Heart left ventricle (tissue), 16 donors: Measurements from ENCODE around the gene GAREM1. TPM values are rescaled to one million over a fixed set of nuclear protein-coding genes. Genes with fewer than 3 reads are reported as not detected.

Source experiments
- ATAC-seq, 4 donors: fragments of 200-7000 bp; cut with Tn5 transposase; one replicate each; pipeline ENCODE4 v1.9.1; 2020 to 2022; ENCODE audit warnings: moderate library complexity in 4 of 4, mild to moderate bottlenecking in 3 of 4, moderate number of reproducible peaks in 1 of 4
- DNase-seq, 5 donors: peaks; one replicate each; pipeline ENCODE4 v3.0.0-alpha.2; 2020
- H3K27ac ChIP-seq, 12 donors: fragments of 200-600 bp; sonication (generic) in 4 of 12; one replicate each; pipeline versions ENCODE4 v1.5.0 to v1.8.0; 2016 to 2022; ENCODE audit warnings: mild to moderate bottlenecking in 2 of 12
- H3K27me3 ChIP-seq, 9 donors: fragments of 200-600 bp; sonication (generic) in 2 of 9; one replicate each; pipeline versions ENCODE4 v1.5.1 to v1.8.0; 2016 to 2022; ENCODE audit warnings: mild to moderate bottlenecking in 3 of 9
- H3K36me3 ChIP-seq, 9 donors: fragments of 200-600 bp; sonication (generic) in 2 of 9; one replicate each; pipeline versions ENCODE4 v1.5.0 to v1.8.0; 2018 to 2022; ENCODE audit warnings: mild to moderate bottlenecking in 2 of 9
- H3K4me1 ChIP-seq, 12 donors: fragments of 200-600 bp; sonication (generic) in 4 of 12; one replicate each; pipeline versions ENCODE4 v1.5.0 to v1.8.0; 2016 to 2022; ENCODE audit warnings: mild to moderate bottlenecking in 3 of 12
- H3K4me3 ChIP-seq, 12 donors: fragments of 200-600 bp; sonication (generic) in 4 of 12; one replicate each; pipeline versions ENCODE4 v1.5.0 to v1.8.0; 2017 to 2022; ENCODE audit warnings: mild to moderate bottlenecking in 9 of 12, moderate library complexity in 4 of 12
- H3K9me3 ChIP-seq, 12 donors: fragments of 200-600 bp; sonication (generic) in 4 of 12; one replicate each; pipeline versions ENCODE4 v1.5.0 to v1.8.0; 2016 to 2022; ENCODE audit warnings: mild to moderate bottlenecking in 1 of 12
- POLR2A ChIP-seq, 2 donors: fragments of 450-650 bp; IDR thresholded peaks; one replicate each; pipeline ENCODE4 v1.6.1; 2017; ENCODE audit warnings: antibody characterized with exemption in 2 of 2, mild to moderate bottlenecking in 2 of 2, moderate library complexity in 2 of 2
- WGBS, 4 donors: extraction: QIAGEN DNeasy Blood & Tissue Kit in 2 of 4; methylation state at CpG; one replicate each; pipeline versions ENCODE4 v1.1.5 to v1.1.7; 2013 to 2018; 5-methylcytosine and 5-hydroxymethylcytosine counted together
- intact Hi-C, 10 donors: fragments of 100-400 bp; cut with DNase I; formaldehyde crosslinking; loops; one replicate each; pipeline versions ENCODE4 v1.11.1 to v1.14.2; 2022
- polyA plus RNA-seq, 2 donors: library from polyadenylated mRNA; stranded (reverse); fragments of 200-250 nt; gene quantifications; one replicate each; pipeline ENCODE4 v1.2.3, GENCODE V29; 2013
- total RNA-seq, 9 donors: library from RNA; depleted of rRNA in 2 of 9; stranded (reverse); fragments of >200 nt in 2 of 9; fragmentation: NEBNext Ultra II Directional in 3 of 9; extraction: Animal tissue kit (Norgen Biotek cat#: 25700) in 3 of 9; gene quantifications; one replicate each; pipeline versions ENCODE4 v1.1.0 to v1.2.4, GENCODE V29; 2016 to 2023
- TF ChIP-seq, protein P1 (sequence below), 12 donors: fragments of 200-600 bp; sonication (generic) in 4 of 12; IDR thresholded peaks; one replicate each; pipeline versions ENCODE4 v1.5.0 to v1.8.0; 2018 to 2022; ENCODE audit warnings: antibody characterized with exemption in 12 of 12, mild to moderate bottlenecking in 5 of 12
- donor health status: ischemic (EF 13 %, LVEDD 7.1; RV severe dilation, severe dysfunction).
- donor health status: healthy with polysubstance abuse.
- donor health status: DM: no; HTN: yes; CAD: no.
- donor health status: DM: no; HTN: no; CAD: no.
- donor health status: ischemic (EF 25% LVEDD 6.9; RV normal size, moderate dysfunction).
- donor health status: ischemic (EF 25% LVEDD 5.7; RV mildly dilated, moderate dysfunction).
- donor health status: healthy.
- donor health status: DM: yes; HTN: yes; CAD: no.
- donor health status: ischemic (EF 35%, LVEDD 5.7; RV mildly dilated, moderate dysfunction).
- donor health status: nonischemic (EF 11% LVEDD 7.7; RV severe dilation, severe dysfunction).
- donor health status: DM: yes; HTN: yes; CAD: no.
- donor health status: PGD.
- donor health status: ischemic (EF 29% LVEDD 5.4; RV normal size, mild dysfunction).
- donor health status: nonischemic (EF 23%, LVEDD 6.1; RV moderate dilation, normal function).

Gene GAREM1
- total and polyA plus RNA-seq, 11 donors: 1.8 to 28.8 (median 13.0) TPM

DNA sequence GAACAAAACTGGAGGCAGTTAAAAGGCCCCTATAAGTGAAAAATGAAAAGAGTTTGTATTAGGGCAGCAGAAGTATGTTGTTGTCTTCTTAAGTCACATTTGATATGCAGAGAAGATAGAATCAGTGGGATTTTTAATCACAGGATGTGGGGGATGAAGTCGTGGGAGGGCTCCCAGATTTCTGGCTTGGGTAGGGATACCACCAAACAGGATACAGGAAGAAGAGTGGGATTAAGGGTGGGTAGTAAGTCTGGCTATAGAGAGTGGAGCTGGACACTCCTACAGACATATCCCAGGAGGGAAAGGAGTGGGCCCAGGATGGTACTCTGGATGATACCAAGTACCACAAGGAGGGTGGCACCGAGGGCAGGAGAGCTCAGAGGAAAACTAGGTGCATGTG, 99.3 kb downstream of the GAREM1 start:
- no peak overlapping the region for H3K27ac ChIP-seq
- TF ChIP-seq, protein P1, sequence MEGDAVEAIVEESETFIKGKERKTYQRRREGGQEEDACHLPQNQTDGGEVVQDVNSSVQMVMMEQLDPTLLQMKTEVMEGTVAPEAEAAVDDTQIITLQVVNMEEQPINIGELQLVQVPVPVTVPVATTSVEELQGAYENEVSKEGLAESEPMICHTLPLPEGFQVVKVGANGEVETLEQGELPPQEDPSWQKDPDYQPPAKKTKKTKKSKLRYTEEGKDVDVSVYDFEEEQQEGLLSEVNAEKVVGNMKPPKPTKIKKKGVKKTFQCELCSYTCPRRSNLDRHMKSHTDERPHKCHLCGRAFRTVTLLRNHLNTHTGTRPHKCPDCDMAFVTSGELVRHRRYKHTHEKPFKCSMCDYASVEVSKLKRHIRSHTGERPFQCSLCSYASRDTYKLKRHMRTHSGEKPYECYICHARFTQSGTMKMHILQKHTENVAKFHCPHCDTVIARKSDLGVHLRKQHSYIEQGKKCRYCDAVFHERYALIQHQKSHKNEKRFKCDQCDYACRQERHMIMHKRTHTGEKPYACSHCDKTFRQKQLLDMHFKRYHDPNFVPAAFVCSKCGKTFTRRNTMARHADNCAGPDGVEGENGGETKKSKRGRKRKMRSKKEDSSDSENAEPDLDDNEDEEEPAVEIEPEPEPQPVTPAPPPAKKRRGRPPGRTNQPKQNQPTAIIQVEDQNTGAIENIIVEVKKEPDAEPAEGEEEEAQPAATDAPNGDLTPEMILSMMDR (IDR thresholded peaks at IDR 0.05): no peak
- TF ChIP-seq POLR2A (IDR thresholded peaks at IDR 0.05): no peak
- no peak for DNase-seq
- H3K27me3 ChIP-seq: no peaks in the 10 kb centered on the region
- intact Hi-C loops: loop anchor here in 3 of 10 donors (10.0 kb wide), 2 partner anchors 53 to 93 kb away; no protein-coding TSS in a partner anchor
- H3K4me3 ChIP-seq: no peak overlapping the region
- ATAC-seq: no peak
- 66 to 81% (median 72%) methylated on average over 2 of the region's 2 CpGs for whole genome bisulfite sequencing, 4 donors
- no peaks in the 10 kb centered on the region for H3K9me3 ChIP-seq
- peaks cover 3 to 50% (median 13%) of the 10 kb centered on the region in 12 donors for H3K4me1 ChIP-seq
- H3K36me3 ChIP-seq: no peaks in the 10 kb centered on the region

DNA sequence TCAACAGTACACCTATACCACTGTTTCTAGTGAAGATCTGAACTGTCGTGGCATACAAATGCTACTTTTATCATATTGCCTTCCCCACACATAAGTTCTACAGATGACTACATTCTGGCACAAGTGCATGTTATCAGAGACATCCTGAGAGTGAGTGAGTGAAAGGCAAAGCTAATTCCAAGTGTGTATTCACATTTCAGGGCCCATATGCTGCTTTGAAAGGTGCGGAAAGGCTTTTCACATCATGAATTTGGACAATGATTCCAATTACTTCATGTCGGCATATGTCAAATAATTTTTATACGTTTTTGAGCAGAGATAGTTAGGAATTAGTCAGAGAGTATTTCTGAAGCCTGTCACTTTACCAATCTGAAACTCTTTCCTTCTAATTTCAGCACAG, 101.7 kb downstream of the GAREM1 start:
- no peak overlapping the region for H3K27ac ChIP-seq
- H3K36me3 ChIP-seq: no peaks in the 10 kb centered on the region
- WGBS, 4 donors: 54 to 67% (median 63%) methylated on average over 4 of the region's 4 CpGs
- no peak for TF ChIP-seq POLR2A (IDR thresholded peaks at IDR 0.05)
- TF ChIP-seq, protein P1 (IDR thresholded peaks at IDR 0.05): no peak
- H3K4me3 ChIP-seq: no peak overlapping the region
- DNase-seq (no peak), ATAC-seq (no peak)
- intact Hi-C loops: loop anchor here in 1 of 10 donors (10.0 kb wide), 1 partner anchor 94 kb away; no protein-coding TSS in a partner anchor
- no peaks in the 10 kb centered on the region for H3K9me3 ChIP-seq
- peaks cover under 1 to 36% (median 13%) of the 10 kb centered on the region in 12 donors for H3K4me1 ChIP-seq
- H3K27me3 ChIP-seq: no peaks in the 10 kb centered on the region

DNA sequence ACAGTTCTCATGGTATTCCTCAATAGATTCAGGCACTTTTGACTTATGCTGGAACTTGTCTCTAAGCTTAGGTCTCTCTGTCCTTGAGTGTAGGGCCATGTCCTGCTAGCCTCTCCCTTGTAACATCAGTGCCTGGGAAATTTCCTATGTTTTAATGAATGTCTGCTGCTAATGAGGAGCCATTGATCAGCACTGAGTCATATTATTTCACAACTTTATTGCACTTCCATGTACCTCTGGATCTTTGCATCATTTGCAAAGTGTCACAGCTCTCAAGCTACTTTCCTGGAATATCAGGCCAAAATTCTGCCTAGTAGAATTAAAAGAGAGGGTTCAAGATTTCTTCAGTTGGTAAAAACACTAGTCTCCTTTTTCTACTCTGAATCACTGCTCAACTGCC, 102.5 kb downstream of the GAREM1 start:
- no peak overlapping the region for H3K4me3 ChIP-seq
- no peaks in the 10 kb centered on the region for H3K36me3 ChIP-seq
- H3K27me3 ChIP-seq: no peaks in the 10 kb centered on the region
- no peak for DNase-seq
- H3K9me3 ChIP-seq: no peaks in the 10 kb centered on the region
- H3K4me1 ChIP-seq: peaks cover 0 to 28% (median 9%) of the 10 kb centered on the region in 12 donors
- no peak for ATAC-seq
- TF ChIP-seq POLR2A (IDR thresholded peaks at IDR 0.05): no peak
- TF ChIP-seq, protein P1 (IDR thresholded peaks at IDR 0.05): no peak
- no peak overlapping the region for H3K27ac ChIP-seq
- intact Hi-C loops: loop anchor here in 1 of 10 donors (10.0 kb wide), 1 partner anchor 93 kb away; no protein-coding TSS in a partner anchor

- no peaks in the 10 kb centered on the region for H3K36me3 ChIP-seq
- no peaks in the 10 kb centered on the region for H3K9me3 ChIP-seq
- no peaks in the 10 kb centered on the region for H3K27me3 ChIP-seq
- TF ChIP-seq POLR2A (IDR thresholded peaks at IDR 0.05): no peak
- TF ChIP-seq, protein P1 (IDR thresholded peaks at IDR 0.05): no peak
- DNase-seq (no peak), ATAC-seq (no peak)
- H3K27ac ChIP-seq: no peak overlapping the region
- H3K4me3 ChIP-seq: no peak overlapping the region
- H3K4me1 ChIP-seq: peaks cover 0 to 17% (median 3%) of the 10 kb centered on the region in 12 donors
- intact Hi-C loops: loop anchor here in 1 of 10 donors (10.0 kb wide), 1 partner anchor 92 kb away; no protein-coding TSS in a partner anchor
- WGBS, 4 donors: 53 to 96% (median 86%) methylated on average over 1 of the region's 1 CpG
These were observed 103.8 kb downstream of the GAREM1 start for GRCh38 chr18:32366586-32367538.
